PC-3 (cell line): ENCODE results near the gene XG. TPM values are rescaled to one million over a fixed set of nuclear protein-coding genes. Genes with fewer than 3 reads are reported as not detected.

Experiments used
- ATAC-seq: fragments of 200-7000 bp; cut with Tn5 transposase; 2 replicates; pipeline ENCODE4 v1.9.1; 2020; ENCODE audit warnings: mild to moderate bottlenecking, moderate library complexity
- BruUV-seq: library from RNA; stranded (reverse); fragments of 400-500 nt; replicated peaks from 2 replicates; lab custom pipeline; 2021; lab: Mats Ljungman, UMichigan
- CTCF ChIA-PET: fragments of 300-600 bp; sonication (Branson Sonifier 250); formaldehyde crosslinking; loops from one replicate; lab custom pipeline; 2022; ENCODE audit warnings: antibody characterized with exemption; lab: Charles Lee
- POLR2A ChIA-PET: fragments of 300-600 bp; sonication (Branson Sonifier 250); formaldehyde crosslinking; loops from one replicate; lab custom pipeline; 2022; ENCODE audit warnings: antibody characterized with exemption; ENCODE audit not compliant: unreplicated experiment; lab: Charles Lee
- DNase-seq: peaks from one replicate; pipeline ENCODE4 v3.0.0-alpha.2; 2015
- H2AFZ ChIP-seq: fragments of 300-600 bp; sonication (generic); 2 replicates; pipeline ENCODE4 v1.6.0; 2016; ENCODE audit warnings: antibody characterized with exemption, low read length
- H3F3A ChIP-seq: fragments of 300-600 bp; sonication (generic); one replicate; pipeline ENCODE4 v1.6.0; 2017; ENCODE audit warnings: antibody characterized with exemption, low read length, control low read depth, mild to moderate bottlenecking; ENCODE audit not compliant: unreplicated experiment
- H3K27ac ChIP-seq: fragments of 300-600 bp; sonication (generic); 2 replicates; pipeline ENCODE4 v1.5.1; 2016; ENCODE audit warnings: mild to moderate bottlenecking, low read length
- H3K27me3 ChIP-seq: fragments of 300-600 bp; sonication (generic); 2 replicates; pipeline ENCODE4 v1.6.1; 2016; ENCODE audit warnings: low read length, mixed read lengths
- H3K36me3 ChIP-seq: fragments of 300-600 bp; sonication (generic); 2 replicates; pipeline ENCODE4 v1.6.1; 2016; ENCODE audit warnings: low read depth, mixed run types, low read length, mixed read lengths
- H3K4me1 ChIP-seq: fragments of 300-600 bp; sonication (generic); 2 replicates; pipeline ENCODE4 v1.5.1; 2016; ENCODE audit warnings: low read length; ENCODE audit not compliant: insufficient read depth
- H3K4me2 ChIP-seq: fragments of 300-600 bp; sonication (generic); 2 replicates; pipeline ENCODE4 v1.6.0; 2016; ENCODE audit warnings: low read length
- H3K4me3 ChIP-seq: fragments of 300-600 bp; sonication (generic); 2 replicates; pipeline ENCODE4 v1.5.1; 2016; ENCODE audit warnings: mild to moderate bottlenecking, low read length, mixed read lengths
- H3K79me2 ChIP-seq: fragments of 300-600 bp; sonication (generic); 2 replicates; pipeline ENCODE4 v1.6.1; 2017; ENCODE audit warnings: low read length, mixed read lengths
- H3K9ac ChIP-seq: fragments of 300-600 bp; sonication (generic); 2 replicates; pipeline ENCODE4 v1.6.0; 2016; ENCODE audit warnings: mild to moderate bottlenecking, low read length
- H3K9me2 ChIP-seq: fragments of 300-600 bp; sonication (generic); replicated peaks from 2 replicates; pipeline ENCODE4 v1.6.1; 2016; ENCODE audit warnings: mixed run types, low read length, mixed read lengths
- H3K9me3 ChIP-seq: fragments of 300-600 bp; sonication (generic); 2 replicates; pipeline ENCODE4 v1.6.1; 2016; ENCODE audit warnings: low read length, mixed read lengths
- H4K20me1 ChIP-seq: fragments of 300-600 bp; sonication (generic); 2 replicates; pipeline ENCODE4 v1.6.1; 2016; ENCODE audit warnings: low read length, mixed read lengths
- CTCF ChIP-seq: fragments of 300-600 bp; sonication (generic); conservative IDR thresholded peaks from 2 replicates; pipeline ENCODE4 v1.5.1; 2017; ENCODE audit warnings: antibody characterized with exemption, low read depth, mild to moderate bottlenecking, low read length
- EZH2 ChIP-seq: fragments of 300-600 bp; sonication (generic); IDR thresholded peaks from one replicate; pipeline ENCODE4 v1.6.1; 2017; ENCODE audit warnings: antibody characterized with exemption, mild to moderate bottlenecking, low read length; ENCODE audit not compliant: unreplicated experiment
- EZH2phosphoT487 ChIP-seq: fragments of 300-600 bp; sonication (generic); IDR thresholded peaks from 2 replicates; pipeline ENCODE4 v1.6.1; 2018; ENCODE audit warnings: mild to moderate bottlenecking, antibody characterized with exemption, low read length, borderline replicate concordance
- intact Hi-C: fragments of 100-400 bp; cut with micrococcal nuclease; formaldehyde crosslinking; loops from 2 replicates; pipeline ENCODE4 v1.9.0; 2023
- total RNA-seq: library from RNA; depleted of rRNA; stranded (reverse); fragments of >200 nt; gene quantifications from 2 replicates; pipeline ENCODE4 v1.2.3, GENCODE V29; 2014

The XG gene
- total RNA-seq, 1 experiment from 2014 or later = not detected

DNA sequence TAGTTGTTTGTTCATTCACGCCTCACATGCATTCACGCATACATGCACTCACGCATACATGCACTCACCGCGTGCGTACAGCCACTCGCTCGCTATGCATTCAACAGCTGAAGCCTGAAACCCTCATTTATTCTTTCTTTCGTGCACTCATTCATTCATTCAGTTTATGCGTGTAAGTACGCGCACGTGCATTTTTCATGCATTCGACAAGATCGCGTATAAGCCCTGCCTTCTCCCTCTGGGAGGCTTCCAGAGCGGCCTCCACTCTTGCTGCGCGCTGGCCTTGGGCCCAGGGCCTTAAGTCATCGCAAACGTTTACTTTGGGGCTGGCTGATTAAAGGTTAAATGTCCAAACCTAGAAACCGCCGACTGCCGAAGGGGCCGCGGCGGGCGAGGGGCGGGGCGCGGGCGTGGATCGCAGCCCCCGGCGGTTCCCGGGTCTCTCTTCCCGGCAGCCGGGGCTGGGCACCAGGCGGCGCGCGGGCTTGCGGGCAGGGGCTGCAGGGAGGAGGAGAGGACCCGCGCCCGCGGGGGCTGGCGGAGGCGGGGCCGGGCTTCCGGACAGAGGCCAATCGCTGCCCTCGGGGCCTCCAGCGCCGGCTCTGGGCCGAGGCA, 76.6 kb downstream of the XG start, which contains the start of gene GYG2:
TSS of gene GYG2 (plus strand) at position 587 of the 615 bp plus-strand sequence. CDS start 1,259 bp downstream, outside the sequence.
- BruUV-seq = no TSS peak
- H3K27ac ChIP-seq = no peak within 1 kb of the TSS
- ChIA-PET CTCF (no interaction called here), POLR2A (no interaction called here)
- intact Hi-C loops = no loop called here
- no peaks in the 10 kb centered on the region for H3K36me3 ChIP-seq
- no peak for TF ChIP-seq EZH2phosphoT487
- no peak for TF ChIP-seq CTCF
- TF ChIP-seq EZH2 = no peak
- peaks cover 10% of the 10 kb centered on the region for H3K27me3 ChIP-seq
- no peak within 1 kb of the TSS for H3K9ac ChIP-seq
- H3K79me2 ChIP-seq = no peaks in the 10 kb centered on the region
- no peak within 1 kb of the TSS for H3K4me2 ChIP-seq
- no peak for ATAC-seq
- H3K9me2 ChIP-seq = no peaks in the 10 kb centered on the region
- no peaks in the 10 kb centered on the region for H3F3A ChIP-seq
- H2AFZ ChIP-seq = no peak within 1 kb of the TSS
- H3K4me3 ChIP-seq = no peak within 1 kb of the TSS
- H4K20me1 ChIP-seq = no peaks in the 10 kb centered on the region
- no peaks in the 10 kb centered on the region for H3K9me3 ChIP-seq
- no peaks in the 10 kb centered on the region for H3K4me1 ChIP-seq
- no peak for DNase-seq

DNA sequence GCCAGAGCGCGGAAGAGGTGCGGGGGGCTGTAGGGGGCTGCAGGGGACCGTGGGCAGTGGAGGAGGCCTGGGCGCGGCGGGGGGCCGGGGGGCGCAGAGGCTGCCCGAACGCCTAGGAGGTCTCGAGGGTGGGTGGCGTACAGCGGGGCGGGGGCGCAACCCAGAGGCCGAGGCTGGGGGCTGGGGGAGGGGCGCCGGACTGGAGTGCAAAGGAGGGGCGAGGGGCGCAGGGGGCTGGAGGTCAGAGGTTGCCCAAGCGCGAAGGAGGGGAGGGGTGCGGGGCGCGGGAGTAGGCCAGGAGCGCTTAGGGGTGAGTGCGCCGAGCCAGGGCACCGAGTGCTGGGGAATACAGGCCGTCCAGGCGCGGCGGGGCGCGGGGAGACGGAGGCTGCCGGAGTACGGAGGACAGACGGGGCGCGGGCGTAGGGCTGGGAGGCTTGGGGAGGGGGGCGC, 77.1 kb downstream of the XG start:
- Histone ChIP-seq H4K20me1 (no peaks in the 10 kb centered on the region), H3K4me3 (no peak overlapping the region), H3F3A (no peaks in the 10 kb centered on the region), H3K9me2 (no peaks in the 10 kb centered on the region), H3K79me2 (no peaks in the 10 kb centered on the region), H3K9ac (no peak overlapping the region), H3K27ac (no peak overlapping the region), H2AFZ (no peak overlapping the region), H3K4me1 (no peaks in the 10 kb centered on the region), H3K4me2 (no peak overlapping the region), H3K36me3 (no peaks in the 10 kb centered on the region), H3K27me3 (peaks cover 10% of the 10 kb centered on the region), H3K9me3 (no peaks in the 10 kb centered on the region)
- POLR2A ChIA-PET = no interaction called here
- TF ChIP-seq CTCF (no peak), EZH2 (no peak), EZH2phosphoT487 (no peak)
- intact Hi-C loops = no loop called here
- DNase-seq = no peak
- CTCF ChIA-PET = no interaction called here
- no peak for ATAC-seq
- BruUV-seq = no TSS peak
